GM12878 (cell line): Measurements from ENCODE around the gene ZSWIM6. TPM values are rescaled to one million over a fixed set of nuclear protein-coding genes. Genes with fewer than 3 reads are reported as not detected.

Experiments used
- BHLHE40 ChIP-seq, 2 experiments: fragments of 450-650 bp in 1 of 2; IDR thresholded peaks; 2 replicates each; pipeline ENCODE4 v1.6.1; 2011 to 2017; ENCODE audit warnings: low read depth in 2 of 2, borderline replicate concordance in 1 of 2, improper control_type of control experiment in 1 of 2, low read length in 1 of 2, mild to moderate bottlenecking in 1 of 2
- CBX3 ChIP-seq: fragments of 200-600 bp; sonication (generic); IDR thresholded peaks from 2 replicates; pipeline ENCODE4 v1.6.1; 2016; ENCODE audit warnings: low read depth, borderline replicate concordance
- JUND ChIP-seq: IDR thresholded peaks from 2 replicates; pipeline ENCODE4 v1.6.1; 2012; ENCODE audit warnings: low read depth, mild to moderate bottlenecking, low read length, improper control_type of control experiment, moderate library complexity
- KLF5 ChIP-seq: fragments of 450-650 bp; IDR thresholded peaks from 2 replicates; pipeline ENCODE4 v1.6.1; 2014; ENCODE audit warnings: mild to moderate bottlenecking; ENCODE audit not compliant: partially characterized antibody
- MEF2A ChIP-seq: IDR thresholded peaks from 2 replicates; pipeline ENCODE4 v1.6.1; 2011; ENCODE audit warnings: low read depth, mild to moderate bottlenecking, low read length, moderate library complexity; ENCODE audit not compliant: insufficient read depth
- MTA3 ChIP-seq: IDR thresholded peaks from 2 replicates; pipeline ENCODE4 v1.6.1; 2012; ENCODE audit warnings: low read length, inconsistent platforms, borderline replicate concordance
- MYB ChIP-seq: fragments of 150-350 bp; IDR thresholded peaks from 2 replicates; pipeline ENCODE4 v1.6.1; 2014; ENCODE audit warnings: mild to moderate bottlenecking, low read depth, low read length, borderline replicate concordance
- NFXL1 ChIP-seq: fragments of 450-650 bp; IDR thresholded peaks from 2 replicates; pipeline ENCODE4 v1.6.1; 2017; ENCODE audit warnings: antibody characterized with exemption, mild to moderate bottlenecking, borderline replicate concordance
- NR2F1 ChIP-seq: fragments of 450-650 bp; conservative IDR thresholded peaks from 2 replicates; pipeline ENCODE4 v1.6.1; 2017; ENCODE audit warnings: mild to moderate bottlenecking
- STAT1 ChIP-seq: fragments of 450-650 bp; conservative IDR thresholded peaks from 2 replicates; pipeline ENCODE4 v1.6.1; 2014; ENCODE audit warnings: antibody characterized with exemption, mild to moderate bottlenecking
- SUPT20H ChIP-seq: IDR thresholded peaks from 2 replicates; pipeline ENCODE4 v1.6.1; 2011; ENCODE audit warnings: low read depth, mild to moderate bottlenecking, low read length, moderate library complexity, borderline replicate concordance; ENCODE audit not compliant: control insufficient read depth
- ZNF207 ChIP-seq: fragments of 450-650 bp; IDR thresholded peaks from 2 replicates; pipeline ENCODE4 v1.6.1; 2014; ENCODE audit warnings: antibody characterized with exemption, mild to moderate bottlenecking, borderline replicate concordance
- polyA plus RNA-seq, 11 experiments: library from polyadenylated mRNA; depleted of rRNA in 4 of 11; unstranded in 6 of 11; stranded (reverse) in 5 of 11; fragments of >200 nt; fragmentation: Nextera tagmentation in 4 of 11; fragmentation: Illumina TruSeq in 1 of 11; extraction: Ambion mirVana in 4 of 11; extraction: Trizol in 1 of 11; gene quantifications; 1 replicate in 1 of 11; 2 replicates in 10 of 11; pipeline versions ENCODE4 v1.2.1 to v1.2.3, GENCODE V29; 2011 to 2016; ENCODE audit warnings: inconsistent platforms in 2 of 11, missing spikeins in 2 of 11, low read depth in 1 of 11
- total RNA-seq, 4 experiments: library from RNA; depleted of rRNA in 3 of 4; stranded (reverse); fragments of >200 nt in 3 of 4; fragmentation: Illumina TruSeq in 1 of 4; extraction: Trizol in 1 of 4; gene quantifications; 2 replicates each; pipeline versions ENCODE4 v1.2.1 to v1.2.3, GENCODE V29; 2013 to 2021
- TF ChIP-seq, protein P1 (sequence below): fragments of 150-350 bp; IDR thresholded peaks from 2 replicates; pipeline ENCODE4 v1.6.1; 2014; ENCODE audit warnings: mild to moderate bottlenecking, low read depth, low read length
- TF ChIP-seq, protein P2 (sequence below): IDR thresholded peaks from 2 replicates; pipeline ENCODE4 v1.6.1; 2012; ENCODE audit warnings: low read depth, low read length, improper control_type of control experiment
- TF ChIP-seq, protein P3 (sequence below): fragments of 450-650 bp; conservative IDR thresholded peaks from 2 replicates; pipeline ENCODE4 v1.6.1; 2017; ENCODE audit warnings: mild to moderate bottlenecking, moderate library complexity
- TF ChIP-seq, protein P4 (sequence below): fragments of 450-650 bp; IDR thresholded peaks from 2 replicates; pipeline ENCODE4 v1.6.1; 2018; ENCODE audit warnings: borderline replicate concordance, mild to moderate bottlenecking; ENCODE audit not compliant: partially characterized antibody
- TF ChIP-seq, protein P5 (sequence below): fragments of 450-650 bp; IDR thresholded peaks from 2 replicates; pipeline ENCODE4 v1.6.1; 2017; ENCODE audit warnings: antibody characterized with exemption, mild to moderate bottlenecking, moderate library complexity

ZSWIM6 gene
- total and polyA plus RNA-seq, 10 of the 15 experiments (the other 5 are each of a cell fraction or from before 2014, with no cell fraction given) = 0.53 to 6.2 (median 3.4) TPM

DNA sequence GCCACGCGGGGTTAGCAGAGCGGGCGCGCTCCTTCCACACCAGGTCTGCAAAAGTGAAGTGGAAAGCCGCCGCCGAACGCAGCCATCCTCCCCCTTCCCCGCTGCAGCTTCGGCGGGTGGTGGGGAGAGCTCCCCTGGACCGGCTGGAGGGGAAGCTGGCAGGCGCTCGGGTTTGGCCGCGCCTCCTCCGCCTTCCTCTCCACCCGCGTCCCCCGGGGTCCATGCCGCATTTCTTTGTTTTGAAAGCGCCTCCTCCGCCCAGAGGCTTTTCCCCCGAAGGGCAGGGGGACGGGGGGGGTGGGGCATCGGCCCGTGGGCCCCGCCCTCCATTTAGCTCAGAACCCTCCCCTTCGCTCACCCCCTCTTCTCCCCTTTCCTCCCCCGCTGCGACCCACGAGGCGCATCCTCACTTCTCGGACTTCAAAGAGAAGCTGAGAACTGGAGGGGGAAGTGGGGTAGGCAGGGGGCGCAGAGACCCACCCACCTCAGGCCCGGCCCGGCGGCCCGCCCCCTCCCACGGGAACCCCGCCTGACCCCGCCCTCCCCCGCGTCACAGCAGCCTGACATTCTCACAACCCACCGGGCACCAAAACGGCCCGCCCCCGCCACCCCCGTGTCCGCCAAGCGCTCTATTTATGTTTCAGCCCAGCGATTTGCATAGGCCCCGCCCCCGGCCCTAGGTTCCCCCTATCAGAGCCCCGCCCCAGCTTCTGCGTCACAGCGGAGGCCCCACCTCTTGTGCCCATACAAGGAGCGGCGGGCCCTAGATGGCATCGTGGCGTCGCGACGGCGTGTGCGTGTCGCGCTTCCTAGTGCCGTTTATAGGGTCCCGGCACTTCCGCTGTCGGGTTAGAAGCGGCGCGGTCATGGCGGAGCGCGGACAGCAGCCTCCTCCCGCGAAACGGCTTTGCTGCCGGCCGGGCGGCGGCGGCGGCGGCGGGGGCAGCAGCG is at the start of gene ZSWIM6 (continued):
- no peak for TF ChIP-seq STAT1
- TF ChIP-seq, protein P1, sequence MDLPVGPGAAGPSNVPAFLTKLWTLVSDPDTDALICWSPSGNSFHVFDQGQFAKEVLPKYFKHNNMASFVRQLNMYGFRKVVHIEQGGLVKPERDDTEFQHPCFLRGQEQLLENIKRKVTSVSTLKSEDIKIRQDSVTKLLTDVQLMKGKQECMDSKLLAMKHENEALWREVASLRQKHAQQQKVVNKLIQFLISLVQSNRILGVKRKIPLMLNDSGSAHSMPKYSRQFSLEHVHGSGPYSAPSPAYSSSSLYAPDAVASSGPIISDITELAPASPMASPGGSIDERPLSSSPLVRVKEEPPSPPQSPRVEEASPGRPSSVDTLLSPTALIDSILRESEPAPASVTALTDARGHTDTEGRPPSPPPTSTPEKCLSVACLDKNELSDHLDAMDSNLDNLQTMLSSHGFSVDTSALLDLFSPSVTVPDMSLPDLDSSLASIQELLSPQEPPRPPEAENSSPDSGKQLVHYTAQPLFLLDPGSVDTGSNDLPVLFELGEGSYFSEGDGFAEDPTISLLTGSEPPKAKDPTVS = no peak
- TF ChIP-seq, protein P2, sequence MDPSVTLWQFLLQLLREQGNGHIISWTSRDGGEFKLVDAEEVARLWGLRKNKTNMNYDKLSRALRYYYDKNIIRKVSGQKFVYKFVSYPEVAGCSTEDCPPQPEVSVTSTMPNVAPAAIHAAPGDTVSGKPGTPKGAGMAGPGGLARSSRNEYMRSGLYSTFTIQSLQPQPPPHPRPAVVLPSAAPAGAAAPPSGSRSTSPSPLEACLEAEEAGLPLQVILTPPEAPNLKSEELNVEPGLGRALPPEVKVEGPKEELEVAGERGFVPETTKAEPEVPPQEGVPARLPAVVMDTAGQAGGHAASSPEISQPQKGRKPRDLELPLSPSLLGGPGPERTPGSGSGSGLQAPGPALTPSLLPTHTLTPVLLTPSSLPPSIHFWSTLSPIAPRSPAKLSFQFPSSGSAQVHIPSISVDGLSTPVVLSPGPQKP = peak; percentile 83
- TF ChIP-seq, protein P3, sequence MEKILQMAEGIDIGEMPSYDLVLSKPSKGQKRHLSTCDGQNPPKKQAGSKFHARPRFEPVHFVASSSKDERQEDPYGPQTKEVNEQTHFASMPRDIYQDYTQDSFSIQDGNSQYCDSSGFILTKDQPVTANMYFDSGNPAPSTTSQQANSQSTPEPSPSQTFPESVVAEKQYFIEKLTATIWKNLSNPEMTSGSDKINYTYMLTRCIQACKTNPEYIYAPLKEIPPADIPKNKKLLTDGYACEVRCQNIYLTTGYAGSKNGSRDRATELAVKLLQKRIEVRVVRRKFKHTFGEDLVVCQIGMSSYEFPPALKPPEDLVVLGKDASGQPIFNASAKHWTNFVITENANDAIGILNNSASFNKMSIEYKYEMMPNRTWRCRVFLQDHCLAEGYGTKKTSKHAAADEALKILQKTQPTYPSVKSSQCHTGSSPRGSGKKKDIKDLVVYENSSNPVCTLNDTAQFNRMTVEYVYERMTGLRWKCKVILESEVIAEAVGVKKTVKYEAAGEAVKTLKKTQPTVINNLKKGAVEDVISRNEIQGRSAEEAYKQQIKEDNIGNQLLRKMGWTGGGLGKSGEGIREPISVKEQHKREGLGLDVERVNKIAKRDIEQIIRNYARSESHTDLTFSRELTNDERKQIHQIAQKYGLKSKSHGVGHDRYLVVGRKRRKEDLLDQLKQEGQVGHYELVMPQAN = peak; percentile 64; the same call in 1 of the 2 replicates
- TF ChIP-seq, protein P4, sequence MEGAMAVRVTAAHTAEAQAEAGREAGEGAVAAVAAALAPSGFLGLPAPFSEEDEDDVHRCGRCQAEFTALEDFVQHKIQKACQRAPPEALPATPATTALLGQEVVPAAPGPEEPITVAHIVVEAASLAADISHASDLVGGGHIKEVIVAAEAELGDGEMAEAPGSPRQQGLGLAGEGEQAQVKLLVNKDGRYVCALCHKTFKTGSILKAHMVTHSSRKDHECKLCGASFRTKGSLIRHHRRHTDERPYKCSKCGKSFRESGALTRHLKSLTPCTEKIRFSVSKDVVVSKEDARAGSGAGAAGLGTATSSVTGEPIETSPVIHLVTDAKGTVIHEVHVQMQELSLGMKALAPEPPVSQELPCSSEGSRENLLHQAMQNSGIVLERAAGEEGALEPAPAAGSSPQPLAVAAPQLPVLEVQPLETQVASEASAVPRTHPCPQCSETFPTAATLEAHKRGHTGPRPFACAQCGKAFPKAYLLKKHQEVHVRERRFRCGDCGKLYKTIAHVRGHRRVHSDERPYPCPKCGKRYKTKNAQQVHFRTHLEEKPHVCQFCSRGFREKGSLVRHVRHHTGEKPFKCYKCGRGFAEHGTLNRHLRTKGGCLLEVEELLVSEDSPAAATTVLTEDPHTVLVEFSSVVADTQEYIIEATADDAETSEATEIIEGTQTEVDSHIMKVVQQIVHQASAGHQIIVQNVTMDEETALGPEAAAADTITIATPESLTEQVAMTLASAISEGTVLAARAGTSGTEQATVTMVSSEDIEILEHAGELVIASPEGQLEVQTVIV = no peak
- no peak for TF ChIP-seq CBX3
- no peak for TF ChIP-seq ZNF207
- TF ChIP-seq BHLHE40 (IDR thresholded peaks at IDR 0.05; ENCODE audit: borderline replicate concordance in 1 of 2, low read depth in 2 of 2, low read length in 1 of 2) = peak; percentile 15 to 70; a peak in 3 of 4 replicates
- TF ChIP-seq MEF2A = peak; percentile 53; the same call in 1 of the 2 replicates
- TF ChIP-seq JUND = no peak
- TF ChIP-seq KLF5 = no peak
- TF ChIP-seq, protein P5, sequence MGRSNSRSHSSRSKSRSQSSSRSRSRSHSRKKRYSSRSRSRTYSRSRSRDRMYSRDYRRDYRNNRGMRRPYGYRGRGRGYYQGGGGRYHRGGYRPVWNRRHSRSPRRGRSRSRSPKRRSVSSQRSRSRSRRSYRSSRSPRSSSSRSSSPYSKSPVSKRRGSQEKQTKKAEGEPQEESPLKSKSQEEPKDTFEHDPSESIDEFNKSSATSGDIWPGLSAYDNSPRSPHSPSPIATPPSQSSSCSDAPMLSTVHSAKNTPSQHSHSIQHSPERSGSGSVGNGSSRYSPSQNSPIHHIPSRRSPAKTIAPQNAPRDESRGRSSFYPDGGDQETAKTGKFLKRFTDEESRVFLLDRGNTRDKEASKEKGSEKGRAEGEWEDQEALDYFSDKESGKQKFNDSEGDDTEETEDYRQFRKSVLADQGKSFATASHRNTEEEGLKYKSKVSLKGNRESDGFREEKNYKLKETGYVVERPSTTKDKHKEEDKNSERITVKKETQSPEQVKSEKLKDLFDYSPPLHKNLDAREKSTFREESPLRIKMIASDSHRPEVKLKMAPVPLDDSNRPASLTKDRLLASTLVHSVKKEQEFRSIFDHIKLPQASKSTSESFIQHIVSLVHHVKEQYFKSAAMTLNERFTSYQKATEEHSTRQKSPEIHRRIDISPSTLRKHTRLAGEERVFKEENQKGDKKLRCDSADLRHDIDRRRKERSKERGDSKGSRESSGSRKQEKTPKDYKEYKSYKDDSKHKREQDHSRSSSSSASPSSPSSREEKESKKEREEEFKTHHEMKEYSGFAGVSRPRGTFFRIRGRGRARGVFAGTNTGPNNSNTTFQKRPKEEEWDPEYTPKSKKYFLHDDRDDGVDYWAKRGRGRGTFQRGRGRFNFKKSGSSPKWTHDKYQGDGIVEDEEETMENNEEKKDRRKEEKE = no peak
- no peak for TF ChIP-seq MYB
- TF ChIP-seq MTA3 = no peak
- TF ChIP-seq NR2F1 = no peak
- no peak for TF ChIP-seq SUPT20H
- no peak for TF ChIP-seq NFXL1
